Chondrocyte (in vitro differentiated cells): ENCODE measurements around the gene CALR. TPM values are rescaled to one million over a fixed set of nuclear protein-coding genes. Genes with fewer than 3 reads are reported as not detected.

Experiments used
- DNase-seq: peaks from one replicate; pipeline ENCODE4 v3.0.0; 2021; ENCODE audit warnings: mixed read lengths, low spot score
- H3K27ac Mint-ChIP-seq: one replicate; pipeline ENCODE4 v1.8.0; 2021; ENCODE audit warnings: mild to moderate bottlenecking, moderate library complexity, mixed read lengths; ENCODE audit not compliant: unreplicated experiment
- H3K27me3 Mint-ChIP-seq: 2 replicates; pipeline ENCODE4 v1.8.0; 2021; ENCODE audit warnings: low read depth, mixed read lengths
- H3K36me3 Mint-ChIP-seq: 2 replicates; pipeline ENCODE4 v1.8.0; 2021; ENCODE audit warnings: low read depth, mixed read lengths
- H3K4me1 Mint-ChIP-seq: 2 replicates; pipeline ENCODE4 v1.8.0; 2021; ENCODE audit warnings: low read depth, mild to moderate bottlenecking, mixed read lengths
- H3K4me3 Mint-ChIP-seq: one replicate; pipeline ENCODE4 v1.8.0; 2021; ENCODE audit warnings: mild to moderate bottlenecking, moderate library complexity, mixed read lengths; ENCODE audit not compliant: unreplicated experiment
- H3K9me3 Mint-ChIP-seq: 2 replicates; pipeline ENCODE4 v1.8.0; 2021; ENCODE audit warnings: low read depth, mixed read lengths
- CTCF ChIP-seq: fragments of 200-600 bp; sonication (generic); IDR thresholded peaks from 2 replicates; pipeline ENCODE4 v1.5.0; 2021; ENCODE audit warnings: antibody characterized with exemption, mild to moderate bottlenecking, moderate library complexity
- total RNA-seq: library from RNA; stranded (reverse); gene quantifications from 3 replicates; pipeline ENCODE4 v1.2.1, GENCODE V29; 2021

The CALR gene
- total RNA-seq, 1 donor from 2014 or later: 1,165 TPM

- peaks cover 8% of the 10 kb centered on the region for H3K4me1 Mint-ChIP-seq
- DNase-seq: no peak
- H3K9me3 Mint-ChIP-seq: no peaks in the 10 kb centered on the region
- peaks cover 6% of the 10 kb centered on the region for H3K36me3 Mint-ChIP-seq
- no peaks in the 10 kb centered on the region for H3K27me3 Mint-ChIP-seq
- no peak for TF ChIP-seq CTCF
- H3K27ac Mint-ChIP-seq: no peak overlapping the region
- no peak overlapping the region for H3K4me3 Mint-ChIP-seq
Observed at GRCh38 chr19:12896460-12896859, 41.9 kb upstream of the CALR start.

- H3K4me3 Mint-ChIP-seq: no peak overlapping the region
- H3K4me1 Mint-ChIP-seq: no peaks in the 10 kb centered on the region
- peaks cover 3% of the 10 kb centered on the region for H3K36me3 Mint-ChIP-seq
- no peak for TF ChIP-seq CTCF
- no peak overlapping the region for H3K27ac Mint-ChIP-seq
- H3K27me3 Mint-ChIP-seq: no peaks in the 10 kb centered on the region
- no peaks in the 10 kb centered on the region for H3K9me3 Mint-ChIP-seq
- no peak for DNase-seq
Observed at GRCh38 chr19:12899891-12900518, 38.4 kb upstream of the CALR start.

- Mint-ChIP-seq H3K4me1 (no peaks in the 10 kb centered on the region), H3K9me3 (no peaks in the 10 kb centered on the region), H3K36me3 (no peaks in the 10 kb centered on the region), H3K27me3 (peaks cover 2% of the 10 kb centered on the region), H3K27ac (no peak overlapping the region), H3K4me3 (no peak overlapping the region)
- no peak for TF ChIP-seq CTCF
- no peak for DNase-seq
Observed at GRCh38 chr19:12907166-12907565, 31.2 kb upstream of the CALR start.

GRCh38 chr19:12912571-12912970, 25.8 kb upstream of the CALR start:
- Mint-ChIP-seq H3K4me1 (peaks cover 6% of the 10 kb centered on the region), H3K9me3 (no peaks in the 10 kb centered on the region), H3K27ac (no peak overlapping the region), H3K36me3 (no peaks in the 10 kb centered on the region), H3K4me3 (no peak overlapping the region), H3K27me3 (peaks cover 2% of the 10 kb centered on the region)
- TF ChIP-seq CTCF: no peak
- no peak for DNase-seq

GRCh38 chr19:12913011-12913561, 25.3 kb upstream of the CALR start:
- Mint-ChIP-seq H3K27me3 (peaks cover 2% of the 10 kb centered on the region), H3K4me3 (no peak overlapping the region), H3K27ac (no peak overlapping the region), H3K9me3 (no peaks in the 10 kb centered on the region), H3K36me3 (no peaks in the 10 kb centered on the region), H3K4me1 (peaks cover 6% of the 10 kb centered on the region)
- TF ChIP-seq CTCF: no peak
- no peak for DNase-seq
